Naive thymus-derived CD8-positive, alpha-beta T cell (primary cell): ENCODE measurements around the gene PHTF2. TPM values are rescaled to one million over a fixed set of nuclear protein-coding genes. Genes with fewer than 3 reads are reported as not detected.
A peak's percentile ranks its signal among the peaks of the same experiment; 100 is the strongest.

ENCODE experiments used
- ATAC-seq, 2 donors: fragments of 150-1000 bp; cut with Tn5 transposase in 1 of 2; sonication (Bioruptor Pico), chemical (Tn5 transposase) in 1 of 2; 1 replicate in 1 of 2; 2 replicates in 1 of 2; pipeline ENCODE4 v1.10.0; 2021; ENCODE audit warnings: mild to moderate bottlenecking in 2 of 2, moderate library complexity in 2 of 2
- POLR2A ChIA-PET: fragments of 350-600 bp; sonication (Branson Sonifier 250); formaldehyde crosslinking; loops from one replicate; lab custom pipeline; 2021; ENCODE audit warnings: antibody characterized with exemption; lab: Charles Lee
- DNase-seq, 10 donors: peaks; one replicate each; pipeline versions ENCODE4 v3.0.0 to v3.0.0-alpha.2; 2020 to 2022
- H3K27ac Mint-ChIP-seq, 10 donors: one replicate each; pipeline ENCODE4 v1.8.0; 2020 to 2022; ENCODE audit warnings: mild to moderate bottlenecking in 10 of 10, mixed read lengths in 10 of 10, moderate library complexity in 4 of 10, inconsistent platforms in 1 of 10
- H3K27me3 Mint-ChIP-seq, 5 donors: one replicate each; pipeline ENCODE4 v1.8.0; 2021 to 2022; ENCODE audit warnings: mixed read lengths in 5 of 5
- H3K36me3 Mint-ChIP-seq, 3 donors: one replicate each; pipeline ENCODE4 v1.8.0; 2020 to 2022; ENCODE audit warnings: mixed read lengths in 3 of 3, mild to moderate bottlenecking in 2 of 3, inconsistent platforms in 1 of 3
- H3K4me1 Mint-ChIP-seq, 4 donors: one replicate each; pipeline ENCODE4 v1.8.0; 2021 to 2022; ENCODE audit warnings: mixed read lengths in 4 of 4
- H3K4me3 Mint-ChIP-seq, 10 donors: one replicate each; pipeline ENCODE4 v1.8.0; 2020 to 2022; ENCODE audit warnings: mild to moderate bottlenecking in 10 of 10, mixed read lengths in 10 of 10, moderate library complexity in 6 of 10, inconsistent platforms in 1 of 10
- H3K9me3 Mint-ChIP-seq, 9 donors: one replicate each; pipeline ENCODE4 v1.8.0; 2020 to 2022; ENCODE audit warnings: mixed read lengths in 9 of 9, mild to moderate bottlenecking in 3 of 9, inconsistent platforms in 1 of 9, moderate library complexity in 1 of 9
- polyA plus RNA-seq, 3 donors: library from polyadenylated mRNA; unstranded; fragments of 300-500 nt; fragmentation: Illumina TruSeq; gene quantifications; one replicate each; pipeline ENCODE4 v1.2.3, GENCODE V29; 2021
- total RNA-seq, 8 experiments: library from RNA in 2 of 8; stranded (reverse) in 2 of 8; gene quantifications; one replicate each; pipeline ENCODE4 v1.2.3 and lab custom pipeline; 2021 to 2026

PHTF2 gene
- total and polyA plus RNA-seq, 5 experiments from 2014 or later, result 4.5 to 14.8 (median 4.9) TPM

DNA sequence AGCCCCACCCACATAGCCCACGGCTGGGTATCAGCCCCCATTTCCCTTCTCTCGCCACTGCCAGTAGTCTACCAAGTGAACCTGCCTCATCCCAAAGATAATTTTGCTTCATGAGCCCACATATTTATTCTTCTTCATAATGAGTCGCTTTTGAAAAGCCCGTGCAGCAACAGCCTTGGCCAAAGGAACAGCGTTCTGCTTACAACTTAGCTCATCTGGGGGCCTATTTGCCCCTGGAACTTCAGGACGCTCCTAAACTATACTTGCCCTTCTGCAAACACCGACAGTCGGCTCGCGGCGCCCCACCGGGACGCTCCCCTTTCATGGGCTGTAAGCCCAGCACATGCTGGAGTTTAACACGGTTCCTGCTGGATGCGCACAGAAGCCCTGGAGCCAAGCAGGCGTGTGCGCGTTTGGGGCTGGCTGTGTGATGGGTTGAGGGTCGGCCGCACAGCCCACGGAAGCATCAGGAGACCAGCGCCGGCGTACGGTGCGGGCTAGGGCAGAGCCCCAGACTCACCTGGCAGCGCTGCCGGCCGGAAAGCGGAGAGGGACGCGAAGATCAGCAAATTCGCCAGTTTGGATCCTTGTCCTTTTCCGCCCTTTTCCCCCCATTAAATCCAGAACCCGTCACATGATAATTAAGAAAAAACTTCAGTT is 709 bp upstream of the PHTF2 start:
- POLR2A ChIA-PET, result interaction anchor here (0.7 to 2.0 kb wide), 3 partner anchors 14 to 102 kb away, joined by 3 to 15 read pairs (median 4); partner anchors contain the start of gene RSBN1L
- Mint-ChIP-seq H3K4me3 (peak overlapping the region; percentile 88 to 99 (median 97)), H3K27ac (peak overlapping the region; percentile 85 to 97 (median 95)), H3K9me3 (no peaks in the 10 kb centered on the region), H3K4me1 (peaks cover 24 to 75% (median 72%) of the 10 kb centered on the region in 4 donors), H3K27me3 (no peaks in the 10 kb centered on the region), H3K36me3 (peaks cover 2 to 11% (median 4%) of the 10 kb centered on the region in 3 donors)
- DNase-seq (no peak), ATAC-seq (peak; percentile 37 to 51)

DNA sequence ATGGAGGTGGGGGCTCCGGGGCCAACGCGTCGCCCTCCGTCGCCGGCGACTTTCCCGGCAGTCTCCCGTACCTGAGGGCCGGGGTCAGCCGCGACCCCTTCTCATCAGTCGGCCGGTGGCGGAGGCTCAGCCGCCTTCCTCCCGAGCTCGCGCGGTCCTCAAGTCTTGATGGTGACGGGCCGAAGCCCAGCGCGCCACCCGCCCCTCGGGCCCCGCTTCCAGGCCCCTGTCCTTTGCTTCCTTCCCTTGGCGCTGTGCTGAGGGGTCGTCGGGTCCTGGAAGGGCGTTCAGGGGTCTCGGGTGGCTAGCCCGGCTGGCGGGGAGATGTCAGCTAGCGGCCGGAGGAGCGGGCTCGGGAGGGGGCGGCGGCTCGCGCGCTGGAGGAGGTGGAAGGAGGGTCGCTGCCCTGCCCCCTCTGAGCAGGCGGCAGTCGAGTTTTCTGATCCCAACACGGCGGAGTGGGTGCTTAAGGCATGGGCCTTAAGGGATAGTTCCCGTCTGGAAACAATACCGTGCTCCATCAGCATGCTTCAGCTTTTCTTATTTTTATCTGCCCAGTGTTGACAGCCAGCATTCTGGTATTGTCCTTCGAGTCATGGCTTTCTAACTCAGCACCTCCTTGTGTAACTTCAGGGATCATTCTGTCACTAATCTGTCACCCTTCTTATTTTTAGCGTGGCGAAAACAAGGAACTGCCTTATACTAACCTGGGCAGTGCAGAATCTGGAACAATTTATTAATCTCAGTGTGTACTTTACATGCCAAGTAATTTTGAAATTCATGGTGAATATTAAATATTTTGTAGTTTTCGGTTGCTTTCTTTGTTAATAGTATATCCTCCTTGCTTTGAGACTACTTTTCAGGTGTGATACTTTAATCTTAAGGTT is 748 bp downstream of the PHTF2 start:
- POLR2A ChIA-PET, result interaction anchor here (0.6 to 2.0 kb wide), 2 partner anchors 103 to 135 kb away, joined by 3 to 15 read pairs; partner anchors contain the start of gene RSBN1L
- peak overlapping the region; percentile 88 to 99 (median 97) for H3K4me3 Mint-ChIP-seq
- H3K9me3 Mint-ChIP-seq, result no peaks in the 10 kb centered on the region
- H3K4me1 Mint-ChIP-seq, result peaks cover 31 to 85% (median 78%) of the 10 kb centered on the region in 4 donors
- peak overlapping the region; percentile 85 to 97 (median 95) for H3K27ac Mint-ChIP-seq
- H3K27me3 Mint-ChIP-seq, result no peaks in the 10 kb centered on the region
- H3K36me3 Mint-ChIP-seq, result peaks cover 0 to 5% (median 0%) of the 10 kb centered on the region in 3 donors
- DNase-seq (peak in 6 of 10 donors; percentile 7 to 26 (median 16)), ATAC-seq (no peak)

GRCh38 chr7:77800158-77800557 is 1.6 kb downstream of the PHTF2 start:
- peaks cover 31 to 86% (median 77%) of the 10 kb centered on the region in 4 donors for H3K4me1 Mint-ChIP-seq
- POLR2A ChIA-PET, result interaction anchor here (2.0 kb wide), 1 partner anchor 103 kb away, joined by 15 read pairs; the partner anchor contains the start of gene RSBN1L
- ATAC-seq, result no peak
- no peaks in the 10 kb centered on the region for H3K27me3 Mint-ChIP-seq
- H3K27ac Mint-ChIP-seq, result peak overlapping the region in 8 of 10 donors; percentile 42 to 97 (median 86)
- DNase-seq, result no peak
- peaks cover 0 to 2% (median 0%) of the 10 kb centered on the region in 3 donors for H3K36me3 Mint-ChIP-seq
- no peaks in the 10 kb centered on the region for H3K9me3 Mint-ChIP-seq
- H3K4me3 Mint-ChIP-seq, result peak overlapping the region; percentile 88 to 99 (median 97)

DNA sequence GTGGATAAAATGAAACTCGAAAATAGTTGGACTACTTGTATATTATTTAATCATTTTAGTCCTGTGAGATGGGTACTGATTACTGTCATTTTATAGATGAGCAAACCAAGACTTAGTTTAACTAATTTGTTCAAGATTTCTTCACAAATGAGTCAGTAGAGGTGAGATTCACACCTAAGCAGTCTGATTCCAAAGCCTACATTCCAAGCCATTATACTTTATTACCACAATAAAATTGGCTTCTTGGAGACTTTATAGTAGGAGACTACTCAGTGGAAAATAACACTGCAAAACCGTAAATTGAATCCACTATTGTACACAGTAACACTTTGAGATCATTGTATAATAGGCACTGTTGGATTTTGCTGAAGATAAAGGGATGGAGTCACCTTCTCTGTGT is 2.2 kb downstream of the PHTF2 start:
- POLR2A ChIA-PET, result no interaction called here
- no peak for DNase-seq
- H3K27me3 Mint-ChIP-seq, result no peaks in the 10 kb centered on the region
- peak overlapping the region in 2 of 10 donors; percentile 40 to 93 for H3K27ac Mint-ChIP-seq
- H3K4me1 Mint-ChIP-seq, result peaks cover 32 to 89% (median 80%) of the 10 kb centered on the region in 4 donors
- no peak for ATAC-seq
- peaks cover 0 to 1% (median under 1%) of the 10 kb centered on the region in 3 donors for H3K36me3 Mint-ChIP-seq
- peak overlapping the region in 1 of 10 donors; percentile 99 for H3K4me3 Mint-ChIP-seq
- peaks cover 0 to 3% (median 0%) of the 10 kb centered on the region in 9 donors for H3K9me3 Mint-ChIP-seq

DNA sequence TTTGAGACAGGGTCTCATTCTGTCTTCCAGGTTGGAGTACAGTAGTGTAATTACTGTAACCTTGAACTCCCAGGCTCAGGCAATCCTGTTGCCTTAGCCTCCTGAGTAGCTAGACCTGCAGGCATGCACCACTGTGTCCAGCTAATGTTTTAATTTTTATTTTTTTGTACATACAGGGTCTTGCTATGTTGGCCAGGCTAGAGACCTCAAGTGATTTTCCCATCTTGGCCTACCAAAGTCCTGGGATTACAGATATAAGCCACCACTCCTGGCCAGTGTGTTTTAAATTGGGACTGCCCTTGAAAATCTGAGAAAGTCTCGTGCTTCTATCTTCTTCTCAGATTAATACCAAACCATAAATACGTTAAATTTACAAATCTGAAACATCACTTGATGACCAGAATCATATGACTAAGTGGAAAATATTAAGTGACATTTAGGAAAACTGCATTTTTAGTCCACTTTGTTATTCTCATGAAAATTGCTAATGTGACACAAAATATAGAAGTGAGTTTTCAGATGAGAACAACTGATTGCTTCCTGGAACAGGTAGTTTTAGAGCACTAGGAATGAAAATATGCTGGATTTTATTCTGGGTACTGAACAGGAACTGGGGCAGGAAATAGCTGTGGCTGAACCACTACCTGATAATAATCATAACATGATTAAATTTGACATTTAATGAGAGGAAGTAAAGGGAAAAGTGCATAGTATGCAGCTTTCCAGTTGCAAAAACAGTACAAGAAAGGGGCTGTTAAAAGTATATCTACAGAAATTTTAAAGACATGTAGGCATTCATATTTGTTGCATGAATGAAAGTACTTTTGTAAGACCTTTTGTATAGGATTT is 4.2 kb downstream of the PHTF2 start:
- Mint-ChIP-seq H3K27ac (peak overlapping the region in 8 of 10 donors; percentile 6 to 93 (median 52)), H3K4me3 (peak overlapping the region; percentile 0 to 70 (median 40)), H3K36me3 (peaks cover 0 to 15% (median 15%) of the 10 kb centered on the region in 3 donors), H3K4me1 (peaks cover 24 to 78% (median 63%) of the 10 kb centered on the region in 4 donors), H3K9me3 (peaks cover 0 to 21% (median 10%) of the 10 kb centered on the region in 9 donors), H3K27me3 (no peaks in the 10 kb centered on the region)
- no peak for ATAC-seq
- DNase-seq, result no peak
- POLR2A ChIA-PET, result interaction anchor here (0.6 kb wide), 1 partner anchor 86 kb away, joined by 3 read pairs; no protein-coding TSS in a partner anchor

- H3K27me3 Mint-ChIP-seq, result no peaks in the 10 kb centered on the region
- no peak overlapping the region for H3K4me3 Mint-ChIP-seq
- peaks cover 8 to 31% (median 17%) of the 10 kb centered on the region in 9 donors for H3K9me3 Mint-ChIP-seq
- peaks cover 0 to 30% (median 24%) of the 10 kb centered on the region in 3 donors for H3K36me3 Mint-ChIP-seq
- H3K27ac Mint-ChIP-seq, result peak overlapping the region in 1 of 10 donors; percentile 15
- DNase-seq, result no peak
- peaks cover 16 to 63% (median 41%) of the 10 kb centered on the region in 4 donors for H3K4me1 Mint-ChIP-seq
- ATAC-seq, result no peak
- POLR2A ChIA-PET, result no interaction called here
These were observed 7.9 kb downstream of the PHTF2 start for GRCh38 chr7:77806425-77806824.

GRCh38 chr7:77808517-77808916 is 9.9 kb downstream of the PHTF2 start:
- Mint-ChIP-seq H3K27me3 (no peaks in the 10 kb centered on the region), H3K36me3 (peaks cover 0 to 30% (median 24%) of the 10 kb centered on the region in 3 donors), H3K9me3 (peaks cover 8 to 31% (median 17%) of the 10 kb centered on the region in 9 donors), H3K27ac (peak overlapping the region in 1 of 10 donors; percentile 1), H3K4me3 (no peak overlapping the region), H3K4me1 (peaks cover 16 to 63% (median 36%) of the 10 kb centered on the region in 4 donors)
- no peak for ATAC-seq
- POLR2A ChIA-PET, result no interaction called here
- no peak for DNase-seq

- H3K36me3 Mint-ChIP-seq, result peaks cover 8 to 28% (median 24%) of the 10 kb centered on the region in 3 donors
These were observed 13.1 kb downstream of the PHTF2 start for GRCh38 chr7:77811516-77812289.

DNA sequence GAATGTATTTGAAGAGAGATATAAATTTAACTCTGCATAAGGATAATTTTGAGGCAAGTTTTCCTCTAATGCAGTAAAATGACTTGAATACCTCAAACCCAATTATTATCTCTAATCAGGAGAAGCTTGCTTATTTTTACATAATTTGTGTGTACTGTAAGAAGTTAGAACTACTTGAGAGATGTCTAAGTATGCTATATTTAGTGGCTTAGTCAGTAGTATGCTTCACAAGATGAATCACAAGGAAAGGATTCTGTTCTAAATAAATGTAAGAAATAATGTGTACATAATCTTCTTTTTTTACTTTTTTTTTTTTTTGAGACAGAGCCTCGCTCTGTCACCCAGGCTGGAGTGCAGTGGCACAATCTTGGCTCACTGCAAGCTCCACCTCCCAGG is 13.7 kb downstream of the PHTF2 start:
- Mint-ChIP-seq H3K27ac (peak overlapping the region in 1 of 10 donors; percentile 6), H3K4me1 (peaks cover 9 to 60% (median 38%) of the 10 kb centered on the region in 4 donors)

More at GRCh38 chr7:77811516-77812289, 13.1 kb downstream of the PHTF2 start:
- Mint-ChIP-seq H3K4me1 (peaks cover 9 to 57% (median 33%) of the 10 kb centered on the region in 4 donors), H3K27ac (peak overlapping the region in 1 of 10 donors; percentile 2), H3K9me3 (peaks cover 4 to 24% (median 20%) of the 10 kb centered on the region in 9 donors), H3K4me3 (no peak overlapping the region), H3K27me3 (no peaks in the 10 kb centered on the region)
- no peak for ATAC-seq
- POLR2A ChIA-PET, result no interaction called here
- DNase-seq, result no peak

DNA sequence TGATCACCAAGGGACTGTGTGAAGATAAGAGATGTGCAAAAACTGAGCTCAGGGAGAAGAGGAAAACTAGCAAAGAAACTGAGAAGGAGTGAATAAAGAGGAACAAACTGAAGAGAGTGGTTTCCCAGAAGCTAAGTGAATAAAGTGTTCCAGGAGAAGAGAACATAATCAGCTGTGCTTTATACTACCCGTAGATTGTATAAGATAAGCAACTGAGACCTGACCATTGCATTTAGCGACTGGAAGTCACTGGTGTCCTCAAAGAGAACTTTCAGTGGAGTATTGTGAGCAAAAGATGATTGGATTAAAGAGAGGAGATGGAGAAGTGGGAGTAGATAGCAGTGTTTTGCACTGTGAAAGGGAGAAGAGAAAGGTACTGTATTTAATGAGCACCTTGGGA is 14.6 kb downstream of the PHTF2 start:
- H3K36me3 Mint-ChIP-seq, result peaks cover 19 to 31% (median 21%) of the 10 kb centered on the region in 3 donors
- no peak for DNase-seq
- H3K27me3 Mint-ChIP-seq, result no peaks in the 10 kb centered on the region
- peaks cover under 1 to 20% (median 16%) of the 10 kb centered on the region in 9 donors for H3K9me3 Mint-ChIP-seq
- POLR2A ChIA-PET, result no interaction called here
- no peak for ATAC-seq
- H3K4me1 Mint-ChIP-seq, result peaks cover 9 to 52% (median 38%) of the 10 kb centered on the region in 4 donors
- H3K27ac Mint-ChIP-seq, result peak overlapping the region in 4 of 10 donors; percentile 0 to 33 (median 9)
- H3K4me3 Mint-ChIP-seq, result peak overlapping the region in 1 of 10 donors; percentile 9

More for the DNA sequence above, 13.7 kb downstream of the PHTF2 start:
- ATAC-seq (no peak), DNase-seq (no peak)
- Mint-ChIP-seq H3K9me3 (peaks cover 0 to 23% (median 20%) of the 10 kb centered on the region in 9 donors), H3K27me3 (no peaks in the 10 kb centered on the region), H3K36me3 (peaks cover 14 to 31% (median 24%) of the 10 kb centered on the region in 3 donors), H3K4me3 (no peak overlapping the region)
- POLR2A ChIA-PET, result no interaction called here

DNA sequence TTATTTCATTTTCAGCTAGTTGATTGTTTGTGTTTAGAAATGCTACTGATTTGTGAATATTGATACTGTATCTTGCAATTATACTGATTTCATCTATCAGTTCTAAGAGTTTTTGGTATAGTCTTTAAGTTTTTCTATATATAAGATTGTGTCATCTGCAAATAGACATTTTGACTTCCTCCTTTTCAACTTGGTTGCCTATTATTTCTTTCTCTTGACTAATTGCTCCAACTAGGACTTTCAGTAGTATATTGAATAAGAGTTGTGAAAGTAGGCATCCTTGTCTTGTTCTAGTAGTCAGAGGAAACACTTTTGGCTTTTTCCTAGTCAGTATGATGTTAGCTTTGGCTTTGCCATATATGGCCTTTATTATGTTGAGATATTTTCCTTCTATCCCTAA is 20.4 kb downstream of the PHTF2 start:
- H3K27ac Mint-ChIP-seq, result no peak overlapping the region
- DNase-seq, result no peak
- peaks cover 9 to 48% (median 31%) of the 10 kb centered on the region in 4 donors for H3K4me1 Mint-ChIP-seq
- no peaks in the 10 kb centered on the region for H3K27me3 Mint-ChIP-seq
- POLR2A ChIA-PET, result no interaction called here
- ATAC-seq, result no peak
- peaks cover 53 to 65% (median 60%) of the 10 kb centered on the region in 3 donors for H3K36me3 Mint-ChIP-seq
- peaks cover 9 to 67% (median 46%) of the 10 kb centered on the region in 9 donors for H3K9me3 Mint-ChIP-seq
- no peak overlapping the region for H3K4me3 Mint-ChIP-seq
